Ammon's horn (tissue), 1 donor: ENCODE results near the gene MTHFR.
"Not testable (repeated sequence)": the region's sequence is repeated elsewhere in the genome, so short reads cannot be mapped to it uniquely, and the experiment has no call there.

Experiments
- DNase-seq: peaks from one replicate; pipeline ENCODE4 v3.0.0-alpha.2; 2016; ENCODE audit warnings: low spot score

MTHFR gene

DNA sequence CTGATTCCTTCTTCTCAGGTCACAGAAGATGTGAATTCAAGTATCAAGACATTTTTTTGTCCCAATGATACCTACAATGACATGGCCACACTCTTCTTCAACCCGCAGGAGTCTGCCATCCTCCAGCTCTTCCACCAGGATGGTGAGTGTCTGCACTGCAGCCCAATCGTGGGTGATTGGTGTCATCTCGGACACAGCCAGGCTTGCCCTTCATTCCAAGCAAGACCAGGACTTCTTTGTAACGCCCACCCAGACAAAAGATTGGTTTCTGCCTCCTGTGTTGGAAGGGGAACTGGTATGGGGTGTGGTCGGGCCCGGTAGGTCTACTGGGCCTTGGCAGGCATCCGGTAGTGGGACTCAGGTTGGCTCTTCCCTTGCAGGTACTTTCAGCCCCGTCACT lies 27.7 kb upstream of the MTHFR start:
- DNase-seq: no peak

DNA sequence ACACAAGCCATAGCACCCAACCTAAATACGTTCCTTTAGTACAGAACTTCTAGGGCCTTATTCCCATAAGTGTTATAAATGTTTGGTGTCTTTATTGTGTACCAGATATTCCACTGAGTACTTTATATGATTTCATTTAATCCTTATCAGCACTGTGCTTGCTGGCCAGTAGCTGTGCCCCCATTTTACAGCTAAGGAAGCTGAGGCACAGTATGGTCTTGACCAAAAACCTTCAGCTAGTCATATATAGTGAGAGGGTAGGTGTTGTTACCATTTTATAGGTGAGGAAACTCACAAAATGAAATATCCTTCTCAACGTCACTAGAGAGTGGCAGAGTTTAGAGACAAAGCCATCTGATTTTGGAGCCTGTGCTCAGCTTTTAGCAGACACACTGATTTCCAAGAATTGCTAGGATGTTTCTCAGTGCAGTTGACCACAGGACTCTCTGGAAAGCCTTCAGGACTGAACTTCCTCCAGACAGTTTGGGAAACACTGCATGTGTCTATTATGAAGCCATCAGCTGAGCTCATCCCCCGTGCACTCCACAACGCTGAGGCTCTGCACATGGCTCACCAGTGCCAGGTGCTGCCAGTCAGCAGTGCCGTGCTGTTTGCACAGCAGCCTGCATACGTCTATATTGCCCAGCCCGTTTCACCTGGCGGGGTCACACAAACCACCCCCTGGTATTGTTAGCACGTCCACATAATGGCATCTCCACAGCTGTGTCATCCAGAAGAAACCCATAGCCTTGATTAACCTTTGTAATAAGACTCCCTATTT lies 26.4 kb upstream of the MTHFR start:
- DNase-seq: no peak

DNA sequence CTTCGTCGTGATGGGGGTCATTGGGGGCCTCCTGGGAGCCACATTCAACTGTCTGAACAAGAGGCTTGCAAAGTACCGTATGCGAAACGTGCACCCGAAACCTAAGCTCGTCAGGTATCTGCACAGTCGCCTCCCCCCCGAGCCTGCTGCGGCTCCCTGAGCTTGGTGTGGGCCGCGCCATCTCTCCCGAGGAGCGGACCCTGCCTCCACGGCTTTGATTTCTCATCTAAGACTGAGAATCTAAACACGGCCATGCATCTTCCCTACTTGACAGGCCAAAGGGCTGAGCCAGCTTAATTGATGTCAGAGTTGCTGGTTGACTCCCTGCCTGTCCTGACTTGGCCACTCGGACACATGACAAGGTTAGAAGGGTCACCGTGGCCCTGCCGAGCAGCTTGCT lies 22.7 kb upstream of the MTHFR start:
- DNase-seq: no peak

DNA sequence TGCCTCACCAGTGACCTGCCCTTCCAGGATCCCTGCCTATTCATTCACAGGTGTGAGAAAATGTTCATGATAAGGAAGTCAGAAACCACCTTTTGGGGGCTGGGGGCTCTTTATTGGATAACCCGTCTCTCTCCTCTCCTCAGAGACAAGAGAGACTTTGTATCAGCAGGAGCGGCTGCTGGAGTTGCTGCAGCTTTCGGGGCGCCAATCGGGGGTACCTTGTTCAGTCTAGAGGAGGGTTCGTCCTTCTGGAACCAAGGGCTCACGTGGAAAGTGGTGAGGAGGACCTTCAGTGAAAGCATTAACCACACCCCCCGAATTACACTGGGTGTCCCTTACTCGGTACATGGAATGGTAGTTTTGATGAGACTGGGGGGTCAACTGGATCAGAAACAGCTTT lies 21.2 kb upstream of the MTHFR start:
- no peak for DNase-seq

DNA sequence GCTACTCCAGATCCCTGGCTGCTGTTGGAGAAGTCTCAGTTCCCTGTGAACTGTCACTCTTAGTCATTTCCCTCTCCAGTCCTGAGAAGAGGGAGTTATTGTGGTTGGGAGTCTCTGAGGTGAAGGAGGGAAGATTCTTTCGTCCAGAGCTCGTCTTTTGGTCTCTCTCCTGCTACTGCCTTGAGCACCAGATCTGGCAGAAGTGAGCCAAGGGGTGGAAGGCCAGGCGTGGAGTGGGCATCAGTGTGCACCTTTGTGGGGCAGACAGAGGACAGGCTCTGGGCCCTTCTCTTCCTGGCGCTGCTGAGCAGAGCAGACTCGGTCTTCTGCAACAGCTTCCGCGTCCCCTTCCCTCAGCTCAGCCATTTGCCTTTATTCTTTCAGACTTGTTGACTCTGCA lies 19.4 kb upstream of the MTHFR start:
- no peak for DNase-seq

DNA sequence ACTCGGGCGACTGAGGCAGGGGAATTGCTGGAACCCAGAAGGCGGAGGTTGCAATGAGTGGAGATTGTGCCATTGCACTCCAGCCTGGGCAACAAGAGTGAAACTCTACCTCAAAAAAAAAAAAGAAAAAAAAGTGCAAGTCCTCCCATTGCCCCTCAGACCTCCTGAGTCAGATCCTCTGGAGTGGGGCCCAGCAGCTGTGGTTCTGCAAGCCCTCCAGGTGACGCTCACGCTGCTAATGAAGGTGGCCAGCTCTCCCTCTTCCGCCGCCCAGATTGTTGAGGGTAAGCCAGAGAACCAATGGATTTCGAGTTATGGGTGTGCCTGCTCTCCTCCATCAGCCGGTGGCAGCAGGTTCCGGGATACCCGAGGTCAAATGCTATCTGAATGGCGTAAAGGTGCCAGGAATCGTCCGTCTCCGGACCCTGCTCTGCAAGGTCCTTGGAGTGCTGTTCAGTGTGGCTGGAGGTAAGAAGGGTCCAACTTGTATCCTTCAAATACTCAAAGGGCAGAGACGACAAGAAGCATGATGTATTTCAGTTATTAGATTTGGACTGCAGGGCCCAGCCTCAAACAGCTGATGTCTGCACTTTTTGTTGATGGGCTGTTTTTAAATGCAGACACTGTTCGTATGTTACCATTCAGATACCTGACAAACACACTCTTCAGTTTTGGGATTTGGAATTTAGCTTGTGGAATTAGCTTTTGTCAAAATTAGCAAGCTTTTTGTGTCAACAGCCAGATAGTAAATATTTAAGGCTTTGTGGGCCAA lies 17.8 kb upstream of the MTHFR start:
- no peak for DNase-seq

DNA sequence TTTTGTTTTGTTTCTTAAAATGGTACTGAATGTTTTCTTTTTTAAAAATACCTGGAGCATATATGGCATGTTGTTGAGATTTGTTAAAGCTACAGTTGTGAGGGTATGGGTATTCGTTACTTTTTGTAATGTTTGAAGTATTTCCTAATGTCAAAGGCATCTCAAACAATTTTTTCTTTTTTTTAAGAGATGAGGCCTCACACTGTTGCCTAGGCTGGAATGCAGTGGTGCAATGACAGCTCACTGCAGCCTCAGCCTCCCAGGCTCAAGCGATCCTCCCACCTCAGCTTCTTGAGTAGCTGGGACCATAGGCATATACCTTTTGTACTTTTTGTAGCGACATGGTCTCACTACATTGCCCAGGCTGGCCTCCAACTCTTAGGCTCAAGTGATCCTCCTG lies 16.3 kb upstream of the MTHFR start:
- no peak for DNase-seq

DNA sequence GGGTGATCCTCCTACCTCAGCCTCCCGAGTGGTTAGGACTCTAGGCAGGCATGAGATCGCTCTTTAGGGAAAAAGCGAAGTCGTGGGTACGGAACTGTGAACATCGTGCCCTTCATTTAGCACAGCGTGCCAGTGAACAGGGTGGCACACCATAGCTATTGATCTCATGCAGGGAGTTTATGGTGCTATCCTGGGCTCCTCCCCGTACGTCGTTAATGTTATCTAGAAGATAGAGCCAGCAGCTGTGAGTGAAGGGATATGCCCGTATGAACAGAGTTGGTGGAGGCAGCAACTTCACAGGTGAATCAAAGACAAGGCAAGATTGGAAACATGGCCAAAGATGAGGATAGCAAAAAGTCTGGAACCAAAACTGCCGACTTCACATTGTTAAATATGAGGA lies 11.4 kb upstream of the MTHFR start:
- no peak for DNase-seq

DNA sequence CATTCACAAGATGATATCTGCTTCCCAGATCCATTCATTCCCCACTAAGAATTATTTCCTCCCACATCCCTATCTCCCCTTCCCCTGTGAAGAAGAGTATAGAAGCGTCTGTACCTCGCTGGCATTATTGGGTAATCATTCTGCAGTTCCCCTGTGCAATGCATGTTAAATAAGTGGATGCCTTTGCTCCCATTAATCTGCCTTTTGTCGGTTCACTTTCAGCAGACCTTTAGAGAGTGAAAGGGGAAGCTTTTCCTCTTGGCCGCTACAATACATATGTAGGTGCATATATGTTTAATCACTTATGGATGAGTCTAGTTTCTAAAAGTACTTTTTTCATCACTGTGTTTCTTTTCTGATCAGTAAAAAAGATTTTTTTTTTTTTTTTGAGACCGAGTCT lies 7.3 kb upstream of the MTHFR start:
- DNase-seq: no peak

DNA sequence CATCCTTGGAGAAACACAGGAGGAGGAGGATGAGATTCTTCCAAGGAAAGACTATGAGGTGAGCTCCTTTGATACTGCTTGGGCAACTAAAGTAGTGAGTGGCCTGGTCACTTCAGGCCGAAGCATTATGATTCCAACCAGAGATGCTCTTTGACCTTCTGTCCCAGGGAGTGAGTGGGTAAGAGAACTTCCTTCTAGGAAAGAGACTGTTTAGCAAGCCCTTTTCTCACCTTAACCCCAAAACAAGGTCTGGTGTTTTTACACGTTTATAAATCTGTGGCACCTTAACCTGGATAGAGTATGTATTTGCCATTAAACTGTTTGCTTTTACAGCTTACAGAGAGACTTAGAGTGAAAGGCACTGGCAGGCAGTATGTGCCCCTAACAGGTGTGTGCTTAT lies 1.4 kb upstream of the MTHFR start:
- no peak for DNase-seq

DNA sequence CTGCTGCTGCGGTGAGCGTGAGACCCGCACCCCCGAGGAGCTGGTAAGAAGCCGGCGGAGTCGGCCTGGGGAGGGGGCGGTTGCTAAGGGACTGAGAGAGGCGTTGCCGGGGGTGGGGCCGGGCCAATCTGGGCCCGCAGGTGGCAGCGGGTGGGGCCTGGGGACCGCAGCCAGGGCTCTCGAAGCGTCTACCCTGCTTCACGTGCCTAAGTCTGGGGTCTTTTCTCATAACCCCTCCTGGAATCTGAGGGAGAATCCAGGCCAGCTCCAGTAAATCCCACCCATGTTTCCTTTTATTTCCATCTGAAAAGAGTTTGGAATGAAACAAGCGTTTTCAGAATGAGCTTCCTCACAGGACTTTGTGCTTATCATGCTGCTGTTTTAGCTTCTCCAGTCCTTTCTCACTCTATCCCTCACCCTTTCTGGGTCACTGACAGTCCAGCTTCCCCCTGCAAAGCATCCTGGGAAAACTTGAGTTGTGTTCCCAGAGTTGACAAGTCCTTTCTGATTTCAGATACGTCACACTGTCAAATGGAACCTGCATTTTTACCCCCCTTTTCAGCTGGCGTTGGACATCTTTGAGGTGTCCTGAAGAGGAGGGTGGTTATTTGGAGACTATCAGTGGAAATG lies 658 bp upstream of the MTHFR start:
- peak; percentile 48 for DNase-seq

DNA sequence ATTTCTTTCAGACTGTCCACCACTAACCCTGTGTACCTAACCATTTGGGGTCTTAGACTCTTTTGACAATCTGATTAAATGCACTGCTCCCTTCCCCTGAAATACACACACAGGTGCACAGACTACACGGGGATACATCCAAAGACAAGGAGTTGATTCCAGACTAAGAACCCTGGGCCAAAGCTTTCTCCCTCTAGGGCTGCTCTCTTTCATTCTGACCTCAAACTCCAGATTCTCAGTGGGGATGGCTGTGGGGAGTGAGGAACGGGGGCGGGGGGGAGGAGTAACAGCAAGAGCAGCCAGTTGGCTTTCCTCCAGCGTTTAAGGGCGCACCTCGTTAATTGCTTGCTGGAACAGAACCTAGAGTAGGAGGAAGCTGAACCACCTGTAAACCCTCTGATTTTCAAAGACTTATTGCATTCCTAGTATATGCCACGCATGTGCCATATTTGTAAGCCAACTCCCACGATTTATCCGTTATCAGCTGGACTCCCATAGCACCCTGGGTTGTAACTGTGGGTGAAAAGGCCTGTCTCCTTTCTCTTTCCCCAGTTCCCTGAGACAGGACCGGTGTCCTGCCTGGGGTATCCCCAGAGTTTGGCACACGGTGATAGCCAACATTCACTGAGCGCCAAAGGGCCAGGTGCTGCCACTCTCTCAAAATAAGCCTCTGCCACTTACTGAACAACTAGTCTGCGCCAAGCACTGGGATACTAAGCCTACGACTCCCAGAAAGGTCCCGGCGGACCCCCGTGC lies 920 bp downstream of the MTHFR start:
- DNase-seq: no peak

DNA sequence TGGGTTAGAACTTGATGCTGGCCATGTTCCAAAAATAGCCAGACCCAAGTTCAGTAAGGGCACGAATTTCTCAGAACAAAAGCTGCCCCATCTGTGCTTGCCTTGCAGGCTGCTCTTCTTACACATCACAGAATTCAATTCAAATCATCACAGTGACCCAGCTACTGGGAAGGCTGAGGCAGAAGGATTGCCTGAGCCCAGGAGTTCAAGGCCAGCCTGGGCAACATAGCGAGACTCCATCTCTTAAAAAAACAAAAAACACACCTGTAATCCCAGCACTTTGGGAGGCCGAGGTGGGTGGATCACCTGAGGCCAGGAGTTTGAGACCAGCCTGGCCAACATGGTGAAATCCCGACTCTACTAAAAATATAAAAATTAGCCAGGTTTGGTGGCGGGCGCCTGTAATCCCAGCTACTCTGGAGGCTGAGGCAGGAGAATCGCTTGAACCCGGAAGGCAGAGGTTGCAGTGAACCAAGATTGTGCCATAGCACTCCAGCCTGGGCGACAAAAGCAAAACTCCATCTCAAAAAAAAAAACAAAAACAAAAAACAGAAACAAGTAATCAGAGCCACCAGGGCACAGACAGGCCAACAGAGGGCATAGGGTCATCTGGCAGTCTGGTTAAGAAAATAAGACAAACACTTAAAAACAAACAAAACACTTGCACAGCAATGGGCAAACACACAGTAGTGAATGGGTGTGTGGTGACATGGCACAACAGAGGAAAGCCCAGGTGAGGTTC lies 1.7 kb downstream of the MTHFR start:
- not testable (repeated sequence) for DNase-seq

DNA sequence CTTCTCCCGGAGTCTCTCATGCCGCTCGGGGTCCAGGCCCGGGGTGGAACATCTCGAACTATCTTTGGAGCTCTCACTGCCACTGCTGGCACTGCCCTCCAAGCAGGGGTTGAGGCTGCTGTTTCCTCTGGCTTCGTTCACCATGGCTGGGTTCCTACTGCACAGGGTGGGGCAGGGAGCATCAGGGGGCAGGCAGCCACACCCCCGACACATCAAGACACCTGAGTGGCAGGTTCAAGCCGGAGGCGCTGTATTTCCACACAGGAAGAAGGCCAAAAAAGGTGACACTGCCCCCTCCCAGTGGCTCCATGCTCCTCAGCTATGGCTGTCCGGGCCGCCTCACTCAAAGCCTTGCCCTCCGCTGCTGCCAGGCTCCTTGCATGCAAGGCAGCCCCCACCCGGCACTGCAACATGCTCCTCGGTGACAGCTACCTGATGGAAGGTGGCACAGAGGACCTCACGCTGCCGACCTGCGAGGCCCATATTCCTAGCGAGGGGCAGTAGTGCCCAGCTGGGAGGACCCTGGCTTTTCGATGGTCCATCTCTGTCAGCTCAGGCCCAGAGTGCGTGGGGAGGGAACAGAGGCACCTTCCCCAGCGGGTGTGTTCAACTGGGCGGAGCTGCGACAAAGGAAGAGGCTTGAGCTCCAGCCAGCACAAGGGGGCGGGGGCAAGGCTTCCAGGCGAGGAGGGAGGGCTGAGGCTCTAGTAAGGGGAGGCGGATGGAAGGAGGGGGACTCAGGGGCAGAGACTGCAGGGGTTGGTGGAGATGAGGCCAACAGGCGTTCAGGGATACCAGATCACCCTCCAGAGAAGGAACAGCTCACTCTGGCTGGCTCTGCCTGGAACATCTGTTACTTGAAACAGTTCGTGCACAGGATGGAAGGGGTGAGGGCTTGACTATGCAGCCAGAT lies 2.5 kb downstream of the MTHFR start:
- peak; percentile 86 for DNase-seq

DNA sequence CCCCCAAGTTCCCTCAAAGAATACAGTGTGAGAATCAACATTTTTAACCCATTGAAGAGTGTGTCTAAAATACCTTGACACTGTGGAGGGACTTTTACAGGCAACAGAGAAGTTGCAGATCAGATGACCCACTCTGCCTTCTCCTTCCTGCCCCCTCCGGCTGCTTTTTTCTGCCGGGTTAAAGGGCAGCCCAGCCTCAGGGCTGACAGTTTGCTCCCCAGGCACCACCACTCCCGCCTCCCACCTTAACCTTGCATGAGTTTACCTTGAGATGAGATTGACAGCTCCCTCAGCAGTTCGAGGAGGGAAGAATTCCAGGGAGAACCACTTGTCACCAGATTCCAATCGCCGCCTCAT lies 3.2 kb downstream of the MTHFR start:
- no peak for DNase-seq

DNA sequence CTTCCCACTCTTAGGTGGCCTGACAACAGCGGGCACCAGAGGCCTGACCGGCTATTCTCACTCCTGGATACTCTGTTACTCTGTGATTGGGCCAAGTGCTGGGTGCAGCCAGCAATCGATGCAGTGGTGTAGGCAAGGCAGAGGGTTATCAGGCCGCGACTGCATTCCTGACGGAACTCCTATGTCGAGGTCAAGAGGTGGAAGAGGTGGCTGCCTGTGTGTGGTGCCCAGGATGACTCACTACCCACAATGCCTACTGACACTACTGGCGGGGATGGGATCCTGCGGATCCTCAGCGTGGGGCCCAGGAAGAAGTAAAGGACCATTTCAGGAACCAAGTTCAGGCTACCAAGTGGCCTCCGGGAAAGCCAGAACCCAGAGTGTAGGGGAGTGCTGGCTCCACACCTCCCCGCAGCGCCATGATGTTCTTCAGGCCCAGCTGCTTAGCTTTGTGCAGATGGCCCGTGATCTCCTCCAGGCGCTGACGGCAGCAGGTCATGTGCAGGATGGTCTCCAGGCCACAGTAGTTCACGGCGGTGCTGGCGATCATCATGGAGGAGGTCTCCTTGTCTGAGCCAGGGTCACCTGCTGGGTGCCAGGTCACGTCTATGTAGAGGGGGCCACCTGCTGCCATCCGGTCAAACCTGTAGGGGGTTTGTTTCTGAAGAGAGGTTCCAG lies 4.9 kb downstream of the MTHFR start:
- no peak for DNase-seq

DNA sequence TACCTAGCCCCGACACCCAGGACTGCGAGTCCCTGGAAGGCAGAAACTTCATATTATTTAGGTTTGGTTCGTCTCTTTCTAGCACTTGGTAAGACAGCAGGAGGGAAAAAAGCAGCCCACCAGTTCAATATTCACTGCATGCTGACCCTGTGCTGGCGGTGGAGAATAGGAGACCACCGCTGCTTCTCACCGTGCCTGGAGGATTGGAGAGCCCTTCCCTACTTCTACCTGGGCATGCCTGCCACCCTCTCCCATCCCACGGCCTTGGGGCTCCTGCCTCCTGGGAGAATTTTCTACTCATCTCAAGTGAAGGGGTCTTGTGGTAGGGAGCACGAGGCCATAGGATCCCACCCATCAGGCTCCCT lies 5.4 kb downstream of the MTHFR start:
- no peak for DNase-seq

DNA sequence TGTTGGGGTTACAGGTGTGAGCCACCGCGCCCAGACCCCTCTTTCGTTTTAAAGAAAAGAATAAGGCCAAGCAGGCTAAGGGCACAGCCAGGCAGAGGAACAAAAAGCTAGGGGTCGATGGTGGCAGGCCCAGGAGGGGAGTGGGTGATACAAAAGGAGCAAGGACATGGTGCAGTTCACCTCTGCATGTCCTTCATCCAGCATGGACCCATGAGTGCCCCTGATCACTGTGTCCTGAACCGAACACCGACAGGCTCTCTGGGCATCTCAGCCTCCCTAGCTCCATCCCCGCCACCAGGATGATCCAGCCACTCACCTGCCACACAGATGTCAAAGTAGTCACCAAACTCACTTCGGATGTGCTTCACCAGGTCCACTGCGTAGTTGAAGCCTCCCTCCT lies 5.9 kb downstream of the MTHFR start:
- no peak for DNase-seq

DNA sequence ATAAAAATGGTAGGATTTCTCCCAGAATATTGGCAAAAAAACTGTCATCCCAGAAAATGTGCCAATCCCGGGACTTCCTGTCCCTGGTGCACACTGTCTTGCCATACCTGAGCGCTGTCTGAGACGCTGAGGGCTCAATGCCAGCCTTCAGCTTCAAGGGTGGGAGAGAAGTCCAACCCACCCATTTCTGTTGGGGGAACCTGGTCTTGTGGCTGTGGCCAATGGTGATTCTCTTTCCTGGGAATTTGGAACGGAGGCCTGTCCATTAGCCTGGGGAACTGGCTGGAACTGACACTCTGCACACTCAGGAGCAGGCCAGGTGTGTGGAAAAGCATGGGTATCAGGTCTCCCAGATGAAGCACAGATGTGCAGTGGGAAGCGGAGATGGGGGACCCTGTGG lies 6.7 kb downstream of the MTHFR start:
- DNase-seq: no peak

DNA sequence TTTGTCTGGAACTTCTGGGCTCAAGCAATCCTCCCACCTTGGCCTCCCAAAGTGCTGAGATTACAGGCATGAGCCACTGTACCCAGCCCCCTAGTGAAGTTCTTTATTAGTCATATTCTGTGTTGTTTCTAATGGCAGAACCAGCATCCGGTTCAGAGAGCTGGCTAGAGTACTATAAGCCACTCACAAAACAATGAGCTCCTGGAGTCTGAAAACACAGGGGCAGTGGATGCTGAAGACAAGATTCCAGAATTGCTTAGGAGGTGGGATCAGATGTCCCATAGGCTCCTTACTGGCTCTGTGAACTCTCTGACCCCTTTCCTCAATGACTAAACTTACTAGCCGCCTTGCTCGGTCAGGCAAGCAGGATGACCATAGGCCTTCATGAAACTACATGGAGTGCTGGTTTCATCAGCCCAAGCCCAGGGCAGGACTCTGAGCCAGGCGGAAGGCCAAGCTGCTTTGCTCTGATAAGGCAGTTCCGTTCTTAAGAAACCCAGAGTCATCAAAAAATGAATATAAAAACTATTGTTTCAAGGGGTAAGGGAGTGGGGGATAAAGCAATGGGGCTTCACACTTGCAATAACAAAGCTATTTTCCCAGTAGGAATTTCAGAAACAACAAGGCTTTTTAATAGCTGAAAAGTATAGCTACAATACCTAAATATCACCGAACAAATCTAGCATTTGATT lies 8.1 kb downstream of the MTHFR start:
- DNase-seq: no peak
